Tibial nerve (tissue), 3 donors: ENCODE results near the gene LTBP1.

Experiments
- POLR2A ChIP-seq, 2 donors: fragments of 450-650 bp; IDR thresholded peaks; one replicate each; pipeline ENCODE4 v1.6.1; 2017; ENCODE audit warnings: antibody characterized with exemption in 2 of 2, mild to moderate bottlenecking in 2 of 2, moderate library complexity in 2 of 2
- TF ChIP-seq, protein P1 (sequence below), 5 experiments: fragments of 200-600 bp in 3 of 5; fragments of 450-650 bp in 2 of 5; sonication (generic) in 3 of 5; IDR thresholded peaks; one replicate each; pipeline ENCODE4 v1.5.1; 2016 to 2019; ENCODE audit warnings: antibody characterized with exemption in 5 of 5, mild to moderate bottlenecking in 3 of 5, moderate library complexity in 2 of 5

DNA sequence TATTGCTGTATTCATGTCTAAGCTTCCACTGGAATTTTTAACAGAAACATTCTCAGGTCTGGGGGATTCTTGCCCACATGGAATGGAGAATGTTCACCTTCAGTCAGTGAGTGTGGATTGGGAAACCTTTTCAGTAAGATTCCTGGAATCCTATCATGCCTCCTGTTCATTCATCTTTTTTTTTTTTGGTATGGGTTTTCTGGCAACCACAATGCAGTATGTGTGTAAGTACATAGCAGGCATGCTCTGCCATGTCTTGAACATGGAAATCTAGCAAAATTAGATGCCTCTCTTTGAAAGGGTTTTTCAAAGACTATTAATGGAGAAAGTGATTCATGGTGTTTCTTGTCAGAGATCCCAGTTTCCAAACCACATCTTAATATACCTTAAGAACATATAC lies 176.5 kb downstream of the LTBP1 start:
- TF ChIP-seq, protein P1, sequence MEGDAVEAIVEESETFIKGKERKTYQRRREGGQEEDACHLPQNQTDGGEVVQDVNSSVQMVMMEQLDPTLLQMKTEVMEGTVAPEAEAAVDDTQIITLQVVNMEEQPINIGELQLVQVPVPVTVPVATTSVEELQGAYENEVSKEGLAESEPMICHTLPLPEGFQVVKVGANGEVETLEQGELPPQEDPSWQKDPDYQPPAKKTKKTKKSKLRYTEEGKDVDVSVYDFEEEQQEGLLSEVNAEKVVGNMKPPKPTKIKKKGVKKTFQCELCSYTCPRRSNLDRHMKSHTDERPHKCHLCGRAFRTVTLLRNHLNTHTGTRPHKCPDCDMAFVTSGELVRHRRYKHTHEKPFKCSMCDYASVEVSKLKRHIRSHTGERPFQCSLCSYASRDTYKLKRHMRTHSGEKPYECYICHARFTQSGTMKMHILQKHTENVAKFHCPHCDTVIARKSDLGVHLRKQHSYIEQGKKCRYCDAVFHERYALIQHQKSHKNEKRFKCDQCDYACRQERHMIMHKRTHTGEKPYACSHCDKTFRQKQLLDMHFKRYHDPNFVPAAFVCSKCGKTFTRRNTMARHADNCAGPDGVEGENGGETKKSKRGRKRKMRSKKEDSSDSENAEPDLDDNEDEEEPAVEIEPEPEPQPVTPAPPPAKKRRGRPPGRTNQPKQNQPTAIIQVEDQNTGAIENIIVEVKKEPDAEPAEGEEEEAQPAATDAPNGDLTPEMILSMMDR (IDR thresholded peaks at IDR 0.05): no peak
- no peak for TF ChIP-seq POLR2A (IDR thresholded peaks at IDR 0.05)
